Measurements from ENCODE around the gene SOS2.

The SOS2 gene

DNA sequence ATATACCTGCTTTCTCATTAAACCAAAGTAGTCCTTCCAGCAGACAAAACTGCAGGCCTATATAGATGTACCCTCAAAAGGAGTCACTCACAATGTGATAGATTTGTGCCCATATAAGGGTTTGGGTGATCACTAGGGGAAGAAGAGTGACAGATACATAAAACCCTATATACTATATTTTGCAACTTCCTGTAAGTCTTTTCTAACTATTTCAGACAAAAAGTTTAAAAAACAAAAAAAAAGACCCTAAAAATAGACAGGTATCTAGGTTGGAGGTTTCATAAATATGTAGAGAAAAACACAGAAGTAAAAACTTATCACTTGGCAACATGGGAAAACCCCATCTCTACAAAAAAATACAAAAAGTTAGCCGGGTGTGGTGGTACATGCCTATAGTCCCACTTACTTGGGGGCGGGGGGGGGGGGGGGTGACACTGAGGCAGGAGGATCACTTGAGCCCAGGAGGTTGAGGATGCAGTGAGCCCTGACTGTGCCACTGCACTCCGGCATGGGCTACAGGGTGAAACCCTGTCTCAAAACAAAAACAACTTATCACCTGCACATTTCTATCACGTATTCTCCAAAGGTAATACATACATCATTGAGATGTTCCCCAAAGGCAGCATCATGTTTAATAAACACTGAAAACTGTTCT, 117.9 kb downstream of the SOS2 start:
- no peak for DNase-seq

DNA sequence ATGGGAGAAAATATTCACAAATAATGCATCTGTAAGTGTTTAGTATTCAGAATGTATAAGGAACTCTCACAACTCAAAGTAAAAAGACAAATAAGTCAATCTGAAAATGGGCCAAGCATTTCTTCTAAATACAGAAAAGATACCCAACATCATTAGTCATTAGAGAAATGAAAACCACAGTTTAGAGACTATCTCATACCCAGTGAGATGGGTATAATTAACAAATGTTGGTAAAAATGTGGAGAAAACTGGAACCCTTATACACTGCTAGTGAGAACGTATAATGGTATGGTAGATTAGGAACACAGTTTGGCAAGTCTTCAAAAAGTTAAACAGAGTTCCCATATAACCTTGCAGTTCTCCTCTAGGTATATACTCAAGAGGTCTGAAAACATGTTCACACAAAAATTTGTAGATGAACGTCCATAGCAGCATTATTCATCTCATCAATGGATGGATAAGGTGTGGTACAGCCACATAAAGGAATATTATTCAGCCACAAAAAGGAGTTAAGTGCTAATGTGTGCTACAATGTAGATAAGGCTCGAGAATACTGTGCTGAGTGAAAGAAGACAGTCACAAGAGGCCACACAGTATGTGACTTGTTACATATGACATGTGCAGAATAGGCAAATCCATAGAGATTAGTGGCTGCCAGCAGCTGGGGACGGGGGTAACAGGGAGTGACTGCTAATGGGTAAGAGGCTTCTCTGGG, 120.9 kb downstream of the SOS2 start:
- DNase-seq = no peak

DNA sequence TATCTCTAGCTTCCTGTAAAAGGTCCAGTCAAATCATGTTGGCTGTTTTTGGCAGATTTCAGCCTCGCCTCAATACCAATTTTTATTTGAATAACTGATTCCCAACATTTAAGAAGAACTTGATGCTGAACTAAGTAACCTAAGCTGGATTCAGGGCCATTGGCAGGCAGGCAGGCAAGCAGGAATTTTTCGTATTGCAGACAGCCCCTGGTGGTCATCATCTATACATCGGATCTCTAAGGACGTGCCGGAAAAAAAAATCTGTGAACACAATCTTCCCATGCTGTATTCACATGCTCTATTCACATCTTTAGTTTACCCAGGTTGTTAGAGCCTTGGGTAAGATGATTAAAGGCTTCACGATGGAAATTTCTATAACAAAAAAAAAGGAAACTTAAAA, 122.0 kb downstream of the SOS2 start:
- DNase-seq = no peak

DNA sequence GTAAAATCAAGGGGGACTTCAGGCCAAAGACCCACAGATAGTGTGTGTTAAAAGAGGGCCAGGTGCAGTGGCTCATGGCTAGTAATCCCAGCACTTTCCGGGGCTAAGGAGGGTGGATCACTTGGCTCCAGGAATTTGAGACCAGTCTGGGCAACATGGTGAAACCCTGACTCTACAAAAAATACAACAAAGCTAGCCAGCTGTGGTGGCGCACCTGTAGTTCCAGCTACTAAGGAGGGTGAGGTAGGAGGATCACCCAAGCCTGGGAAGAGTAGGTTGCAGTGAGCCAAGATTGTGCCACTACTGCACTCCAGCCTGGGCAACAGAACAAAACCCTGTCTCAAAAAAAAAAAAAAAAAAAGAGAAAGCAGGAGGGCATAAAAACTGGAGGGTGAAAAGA, 123.5 kb downstream of the SOS2 start:
- DNase-seq = no peak

DNA sequence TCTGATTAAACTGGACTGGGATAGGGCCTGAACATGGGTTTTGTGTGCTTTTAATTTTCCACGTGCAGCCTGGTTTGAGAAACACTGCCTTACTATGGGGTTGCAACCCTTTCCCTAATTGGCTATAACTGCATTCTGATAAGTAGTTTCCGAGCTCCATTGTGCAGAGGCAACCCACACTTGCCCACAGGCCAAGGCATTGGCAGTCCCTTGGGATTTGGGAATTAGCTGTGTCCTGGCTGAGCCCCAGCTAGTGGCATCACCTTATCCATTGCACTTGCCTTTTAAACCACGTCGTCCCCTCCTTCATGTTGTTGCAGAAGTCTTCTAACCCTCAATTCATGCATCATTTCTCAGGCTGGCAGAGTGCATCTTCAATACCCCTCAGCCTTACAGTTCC, 125.2 kb downstream of the SOS2 start:
- DNase-seq = no peak

DNA sequence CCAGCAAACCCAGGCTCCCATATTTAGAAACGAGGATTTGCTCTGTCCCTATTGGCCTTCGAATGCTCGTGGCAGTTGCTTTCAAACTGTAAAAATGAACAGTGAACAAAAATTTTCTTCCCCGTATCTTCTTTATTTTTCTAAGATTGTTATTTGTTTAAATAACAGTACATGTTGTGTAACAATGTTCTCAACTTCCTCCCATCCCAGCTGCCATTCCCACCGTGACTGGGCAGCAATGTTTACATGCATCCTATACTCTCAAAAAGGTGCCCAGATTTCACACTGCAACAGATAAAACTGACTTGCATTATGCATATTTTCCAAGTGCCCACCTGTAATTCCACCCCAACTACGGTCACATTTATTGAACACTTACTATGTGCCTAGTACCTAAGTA, 127.8 kb downstream of the SOS2 start:
- no peak for DNase-seq

DNA sequence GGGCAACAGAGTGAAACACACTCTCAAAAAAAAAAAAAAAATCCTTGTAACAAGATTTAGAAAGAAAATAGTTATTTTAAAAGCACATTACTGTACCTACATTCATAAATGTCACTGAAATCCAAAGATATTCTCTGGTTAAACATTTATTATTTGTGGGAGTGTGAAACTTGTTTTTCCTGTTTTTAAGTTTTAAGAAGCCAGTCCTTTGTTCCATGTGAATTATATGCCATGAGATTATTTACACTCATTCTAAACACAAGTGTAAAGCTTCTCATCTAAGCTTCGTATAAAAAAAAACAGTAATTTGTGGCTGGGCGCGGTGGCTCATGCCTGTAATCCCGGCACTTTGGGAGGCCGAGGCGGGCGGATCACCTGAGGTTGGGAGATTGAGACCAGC, 130.0 kb downstream of the SOS2 start:
- no peak for DNase-seq

DNA sequence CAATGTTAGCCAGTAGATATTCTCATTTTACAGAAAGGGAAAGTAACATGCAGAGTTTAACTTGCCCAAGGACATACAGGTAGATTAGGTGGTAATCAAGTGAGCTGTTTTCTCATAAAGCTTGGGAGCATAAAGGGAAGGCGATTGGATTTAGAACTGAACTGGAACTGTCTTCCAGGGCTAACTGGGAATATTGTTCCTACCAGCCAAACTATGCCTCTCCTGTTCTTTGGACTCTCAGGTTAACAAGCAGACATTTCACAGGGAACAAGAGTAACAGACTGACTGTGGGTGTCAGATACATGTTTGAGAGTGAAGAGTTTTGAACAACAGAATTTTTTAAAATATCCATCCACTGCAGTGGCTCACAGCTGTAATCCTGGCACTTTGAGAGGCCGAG, 130.6 kb downstream of the SOS2 start:
- DNase-seq = no peak

DNA sequence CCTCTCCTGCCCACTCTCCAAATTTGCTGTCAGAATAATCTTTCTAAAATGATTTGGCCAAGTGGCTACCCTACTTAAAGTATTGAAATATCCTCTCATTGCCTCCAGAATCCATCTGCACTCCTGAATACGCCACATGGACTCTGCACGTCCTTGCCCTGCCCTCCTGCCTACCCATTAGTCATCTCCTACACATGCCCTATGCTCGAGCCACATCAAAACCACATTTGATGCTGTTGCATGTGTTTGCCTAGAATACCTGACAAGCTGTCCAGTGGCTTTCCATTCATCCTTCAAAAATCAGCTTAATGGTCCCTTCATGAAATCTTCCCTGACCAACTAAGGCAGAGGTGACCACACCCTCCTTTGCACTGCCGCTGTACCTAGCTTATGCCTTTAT, 132.0 kb downstream of the SOS2 start:
- no peak for DNase-seq

DNA sequence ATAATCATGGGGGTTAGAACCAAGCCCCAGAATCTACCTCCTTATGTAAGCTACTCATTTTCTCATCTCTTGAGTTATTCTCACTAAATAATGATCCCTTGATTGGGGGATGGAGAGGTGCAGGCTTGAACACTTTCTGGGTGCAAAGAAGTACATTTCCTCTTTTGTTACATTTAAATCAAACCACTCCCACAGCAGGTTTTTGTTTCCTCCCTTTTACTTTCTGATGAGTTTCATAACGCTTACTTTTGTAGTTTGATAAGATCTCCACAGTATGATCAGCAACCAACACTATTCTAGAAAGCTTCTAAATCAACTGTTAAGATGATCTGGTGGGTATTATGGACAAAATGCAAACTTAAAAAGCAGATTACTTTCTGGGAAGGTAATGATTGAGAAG, 135.5 kb downstream of the SOS2 start:
- DNase-seq = no peak

DNA sequence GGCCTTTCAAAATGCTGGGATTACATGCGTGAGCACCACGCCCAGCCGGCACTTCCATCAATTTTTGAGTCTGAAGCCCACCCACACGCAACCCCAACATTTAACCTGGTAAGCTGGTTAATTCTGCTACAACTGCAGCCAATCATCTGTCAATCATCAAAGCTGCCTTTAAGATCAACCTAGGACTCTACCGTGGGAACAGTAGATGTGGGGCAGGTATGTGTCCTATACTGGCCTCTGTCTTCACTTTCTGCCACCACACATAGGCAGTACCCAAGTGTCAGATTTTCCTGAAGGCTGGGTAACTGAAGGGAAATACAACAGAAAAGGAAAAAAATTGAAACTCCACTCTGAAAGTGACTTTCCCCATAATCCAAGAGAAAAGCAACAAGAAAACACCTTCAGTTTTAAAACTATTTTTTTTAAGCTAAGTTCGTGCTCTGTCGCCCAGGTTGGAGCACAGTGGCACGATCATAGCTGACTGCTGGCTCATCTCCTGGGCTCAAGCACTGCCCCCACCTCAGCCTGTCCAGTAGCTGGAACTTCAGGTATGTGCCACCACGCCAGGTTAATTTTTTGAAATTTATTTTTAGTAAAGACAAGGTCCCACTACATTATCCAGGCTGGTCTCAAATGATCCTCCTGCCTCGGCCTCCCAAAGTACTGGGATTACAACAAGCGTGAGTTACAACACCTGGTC, 137.2 kb downstream of the SOS2 start:
- no peak for DNase-seq

DNA sequence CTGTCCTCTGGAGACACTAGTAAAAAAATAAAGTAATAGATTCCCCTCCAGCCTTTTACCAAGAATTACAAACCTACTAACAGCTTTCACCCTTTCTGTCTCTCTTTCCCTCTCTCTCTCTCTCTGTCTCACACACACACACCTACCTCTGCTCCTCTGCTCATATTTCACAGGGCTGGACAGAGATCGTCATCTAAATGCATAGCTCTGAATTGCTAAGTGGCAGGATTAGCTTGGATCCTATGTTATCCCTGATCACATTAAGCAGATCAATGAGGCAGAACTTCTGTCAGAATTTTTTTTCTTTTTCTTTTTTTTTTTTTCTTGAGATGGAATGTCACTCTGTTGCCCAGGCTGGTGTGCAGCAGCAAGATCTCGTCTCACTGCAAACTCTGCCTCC, 137.9 kb downstream of the SOS2 start:
- no peak for DNase-seq

DNA sequence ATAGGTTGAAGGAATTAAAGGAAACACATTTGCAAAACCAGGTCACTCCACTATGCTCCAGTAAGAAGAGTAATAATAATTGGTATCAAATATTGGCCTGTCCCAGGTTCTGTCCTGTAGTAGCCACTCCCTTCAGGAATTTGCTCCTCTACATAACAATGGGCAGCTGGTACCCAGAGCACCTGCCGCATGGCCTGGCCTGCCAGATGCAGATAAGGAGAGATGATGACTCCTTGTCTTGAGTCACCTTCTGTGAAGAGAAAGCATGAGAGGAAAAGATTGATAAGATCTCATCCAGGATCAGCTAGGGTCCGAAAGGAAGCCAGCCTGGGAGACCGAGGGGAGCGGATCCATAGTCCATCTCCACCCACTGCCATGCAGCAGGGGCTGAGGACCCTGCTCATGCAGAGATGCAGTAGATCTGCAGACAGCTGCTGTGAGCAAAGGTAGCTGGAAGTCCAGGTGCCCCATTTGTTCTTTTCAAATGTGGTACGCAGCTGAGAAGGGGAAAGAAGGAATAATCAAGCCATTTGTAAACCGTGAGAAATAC, 139.3 kb downstream of the SOS2 start:
- no peak for DNase-seq

DNA sequence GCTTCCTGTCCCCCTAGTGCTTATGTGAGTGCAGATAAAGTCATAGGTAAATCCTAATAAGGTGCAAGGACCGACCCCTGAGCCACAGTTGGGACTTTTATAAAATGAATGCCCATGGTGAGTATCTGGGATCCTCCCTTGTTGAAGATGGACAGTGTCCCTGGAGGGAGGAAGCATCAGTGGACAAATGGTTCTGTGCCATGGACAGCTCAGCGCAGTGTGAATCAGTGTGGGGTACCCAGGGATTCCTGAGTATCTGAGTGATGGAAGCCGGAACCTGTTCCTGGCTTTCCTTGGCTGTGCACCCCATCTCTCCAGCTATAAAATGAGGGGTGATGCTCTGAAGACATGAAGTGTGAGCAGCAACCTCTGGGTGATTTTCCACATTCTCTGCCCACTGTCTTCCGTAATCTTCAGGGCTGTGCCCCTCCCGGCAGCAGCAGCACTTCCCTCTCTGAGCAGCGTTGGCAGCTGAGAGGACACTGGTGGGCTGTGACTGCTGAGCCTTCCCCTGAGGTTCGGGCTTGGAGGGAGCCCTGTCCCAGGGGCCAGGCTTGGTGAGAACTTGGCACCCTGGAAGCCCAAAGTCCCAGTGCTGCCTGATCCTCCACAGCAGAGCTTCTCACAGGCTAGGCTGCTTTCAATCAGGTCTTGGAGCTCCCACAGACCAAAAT, 140.0 kb downstream of the SOS2 start:
- no peak for DNase-seq

DNA sequence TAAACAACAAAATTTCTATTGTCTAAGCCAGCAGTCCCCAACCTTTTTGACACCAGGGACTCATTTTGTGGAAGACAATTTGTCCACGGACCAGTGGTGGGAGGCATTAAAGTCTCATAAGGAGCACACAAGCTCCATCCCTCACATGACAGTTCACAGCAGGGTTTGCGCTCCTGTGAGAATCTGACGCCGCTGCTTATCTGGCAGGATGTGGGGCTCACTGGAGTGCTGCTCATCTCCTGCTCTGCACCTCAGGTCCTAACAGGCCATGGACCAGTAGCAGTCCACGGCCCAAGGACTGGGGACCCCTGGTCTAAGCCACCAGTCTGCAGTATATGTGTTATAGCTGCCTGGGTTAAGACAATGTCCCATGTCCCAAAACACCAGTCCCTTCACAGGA, 142.2 kb downstream of the SOS2 start:
- no peak for DNase-seq

DNA sequence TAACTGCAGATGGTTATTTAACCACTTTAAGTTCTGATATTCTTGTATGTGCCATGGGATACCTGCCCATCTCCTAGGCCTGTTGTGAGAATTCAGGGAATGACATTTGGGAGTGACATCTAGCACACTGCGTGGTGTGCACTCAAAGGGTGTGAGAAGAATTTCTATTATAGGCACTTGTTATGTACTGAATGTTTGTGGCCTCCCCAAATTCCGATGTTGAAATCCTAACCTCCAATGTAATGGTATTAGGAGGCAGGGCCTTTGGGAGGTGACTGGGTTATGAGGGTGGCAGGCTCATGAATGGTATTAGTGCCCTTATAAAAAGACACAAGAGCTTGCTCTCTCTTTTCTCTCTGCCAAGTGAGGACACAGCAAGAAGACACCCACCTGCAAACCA, 142.6 kb downstream of the SOS2 start:
- no peak for DNase-seq

DNA sequence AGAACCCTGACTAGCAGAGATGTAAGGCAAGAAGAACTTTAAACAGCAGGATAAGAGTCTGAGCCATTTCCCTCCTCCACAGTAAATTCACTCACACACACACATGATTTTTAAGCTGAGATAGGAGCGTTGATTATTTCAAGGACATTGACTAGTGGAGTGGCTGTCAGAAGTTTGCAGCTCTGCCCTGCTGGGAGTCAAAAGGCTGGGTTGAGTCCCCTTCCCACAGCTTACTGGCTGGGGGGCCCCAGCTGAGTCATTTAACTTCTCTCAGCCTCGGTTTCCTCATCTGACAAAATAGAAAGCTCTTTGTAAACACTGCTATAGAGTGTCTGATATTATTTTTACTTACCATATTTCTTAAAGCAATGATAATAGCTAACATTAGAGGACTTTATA, 143.3 kb downstream of the SOS2 start:
- no peak for DNase-seq

DNA sequence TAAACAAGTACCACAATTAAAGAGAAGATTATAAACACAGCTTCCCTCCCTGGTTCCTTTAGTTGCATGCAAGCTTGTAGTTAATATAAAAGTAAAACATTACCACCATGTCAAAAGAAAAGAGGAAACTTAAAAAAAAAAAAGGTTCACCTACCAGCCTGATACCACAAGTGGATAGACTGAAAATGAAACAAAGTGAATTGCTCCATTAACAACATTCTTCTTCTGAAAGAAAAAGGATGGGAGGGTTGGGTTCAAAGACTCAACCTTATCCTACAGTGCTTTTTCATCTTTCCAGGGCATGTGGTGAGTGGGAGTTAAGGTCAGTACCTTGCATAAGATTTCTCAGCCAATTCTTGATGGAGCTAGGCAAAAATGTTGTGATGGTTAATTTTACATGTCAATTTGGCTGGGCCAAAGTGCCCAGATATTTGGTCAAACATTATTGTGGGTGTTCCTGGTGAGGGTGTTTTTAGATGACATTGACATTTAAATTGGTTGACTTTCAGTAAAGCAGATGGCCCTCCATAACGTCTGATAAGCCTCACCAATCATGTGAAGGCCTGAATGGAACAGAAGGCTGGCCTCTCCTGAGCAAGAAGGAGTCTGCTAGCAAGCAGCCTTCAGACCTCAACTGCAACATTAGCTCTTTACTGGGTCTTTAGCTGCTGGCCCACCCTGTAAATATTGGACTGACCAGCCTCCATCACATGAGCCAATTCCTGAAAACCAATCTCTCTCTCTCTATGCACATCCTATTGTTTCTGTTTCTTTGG, 143.8 kb downstream of the SOS2 start:
- no peak for DNase-seq

DNA sequence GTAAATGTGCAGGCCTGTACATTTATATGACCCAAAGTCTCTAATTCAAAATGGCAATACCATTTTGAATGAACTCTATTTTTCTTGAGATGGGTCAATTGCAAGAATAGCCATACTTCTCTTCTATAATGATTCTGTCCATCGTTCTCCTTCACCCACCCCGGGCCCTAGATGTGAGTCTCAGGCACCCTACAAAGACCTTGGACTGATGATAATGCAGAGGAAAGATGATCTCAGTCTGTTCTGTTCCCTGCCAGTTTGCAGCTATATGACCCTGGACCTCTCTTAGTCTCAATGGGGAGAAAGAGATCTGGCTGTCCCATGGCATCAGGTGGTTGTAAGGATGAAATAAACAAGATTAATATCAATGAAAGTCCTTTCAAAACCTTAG, 145.1 kb downstream of the SOS2 start:
- no peak for DNase-seq

DNA sequence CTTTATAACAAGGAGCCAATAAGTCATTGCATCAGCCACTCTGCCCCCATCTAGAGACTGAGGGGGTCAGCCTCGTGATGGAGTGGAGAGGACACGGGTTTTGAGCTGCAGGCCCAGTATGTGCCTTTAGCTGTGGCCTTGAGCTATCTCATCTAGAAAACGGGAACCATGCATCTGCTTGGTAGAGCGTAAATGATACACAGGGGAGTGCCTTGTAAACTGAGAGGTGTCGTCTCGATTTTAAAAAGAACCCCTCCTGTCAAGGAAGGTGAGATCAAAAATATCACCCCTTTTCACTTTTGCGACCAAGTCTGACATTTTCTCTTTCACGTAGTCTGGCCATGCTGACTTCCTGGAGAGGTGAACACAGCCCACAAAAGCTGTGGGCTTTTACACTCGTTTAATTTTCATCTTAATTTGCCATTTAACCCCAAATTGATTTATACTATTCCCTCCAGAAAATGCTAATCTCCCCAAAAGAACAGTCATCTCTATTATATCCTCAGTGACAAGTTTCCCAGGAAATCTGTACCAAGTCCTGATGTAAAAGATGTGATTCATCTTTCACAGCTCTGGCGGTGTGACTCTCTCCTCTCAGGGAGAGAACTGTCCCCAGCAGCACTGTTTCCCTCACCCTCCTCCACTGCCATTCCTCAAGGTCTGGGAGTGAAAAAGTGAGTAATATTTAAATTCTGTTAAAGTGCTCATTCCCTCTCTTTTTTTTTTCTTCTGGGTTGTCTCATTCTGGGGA, 145.6 kb downstream of the SOS2 start:
- DNase-seq = no peak

DNA sequence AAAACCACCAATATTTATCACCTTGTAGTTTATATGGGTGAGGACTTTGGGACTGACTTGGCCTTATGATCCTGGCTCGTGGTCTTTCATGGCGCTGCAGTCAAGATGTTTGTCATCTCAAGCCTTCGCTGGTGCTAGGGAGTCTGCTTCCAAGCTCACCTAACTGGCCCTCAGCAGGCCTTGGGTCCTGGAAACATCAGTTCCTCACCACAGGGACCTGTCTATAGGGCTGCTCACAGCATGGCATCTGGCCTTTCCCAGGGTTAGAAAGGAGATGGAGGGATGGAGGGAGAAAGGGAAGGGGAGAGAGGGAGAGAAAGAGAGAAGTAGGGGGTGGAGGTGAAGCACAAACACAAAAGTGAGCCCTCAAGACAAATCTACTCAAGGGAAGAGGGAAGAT, 146.7 kb downstream of the SOS2 start:
- DNase-seq = no peak
